ENCODE results near the gene ATG4B. TPM values are rescaled to one million over a fixed set of nuclear protein-coding genes. Genes with fewer than 3 reads are reported as not detected.

Gene ATG4B
- total and polyA plus RNA-seq, 7 experiments from 2014 or later: 49.7 to 131 (median 91.5) TPM

DNA sequence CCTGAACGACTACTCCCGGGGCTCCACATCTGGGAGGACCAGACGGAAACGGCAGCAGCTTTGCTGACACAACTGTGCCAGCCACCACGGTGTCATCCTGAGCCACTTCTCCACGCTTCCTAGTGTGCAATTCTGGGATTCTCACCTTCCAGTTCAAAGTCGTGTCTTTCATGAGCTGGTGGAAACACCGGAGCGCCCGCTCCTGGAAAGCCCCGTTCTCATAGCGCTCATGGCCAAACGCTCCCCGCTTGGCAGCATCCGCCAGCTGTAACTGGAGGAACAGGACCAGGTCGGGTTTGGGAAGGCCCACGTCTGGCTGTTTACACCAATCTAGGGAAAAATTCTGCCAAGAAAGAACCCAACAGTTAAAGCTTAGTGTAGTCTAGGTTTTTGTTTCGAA, 40.8 kb downstream of the ATG4B start:
- H3K9me3 Mint-ChIP-seq: peaks cover 0 to 1% (median 0%) of the 10 kb centered on the region in 11 donors
- DNase-seq: no peak
- no peak overlapping the region for H3K27ac Mint-ChIP-seq
- no peaks in the 10 kb centered on the region for H3K4me1 ChIP-seq (ENCODE audit: control insufficient read depth in 2 of 2, insufficient read depth in 2 of 2, low read length in 2 of 2)
- no peak overlapping the region for H3K4me3 Mint-ChIP-seq
- no peaks in the 10 kb centered on the region for H3K27me3 ChIP-seq (ENCODE audit: control insufficient read depth in 2 of 2, insufficient read depth in 2 of 2, low read length in 2 of 2)
- intact Hi-C loops (cut with micrococcal nuclease): no loop called here
- peaks cover 0 to 9% (median 2%) of the 10 kb centered on the region in 7 donors for H3K4me1 Mint-ChIP-seq
- no peak overlapping the region for H3K27ac ChIP-seq (ENCODE audit: low read depth, low read length)
- ChIA-PET CTCF (no interaction called here), POLR2A (no interaction called here)
- no peaks in the 10 kb centered on the region for H3K27me3 Mint-ChIP-seq
- no peak for ATAC-seq
- H3K9me3 ChIP-seq (ENCODE audit: control insufficient read depth in 2 of 3, low read length in 3 of 3): no peaks in the 10 kb centered on the region
- peaks cover 0 to 68% (median 3%) of the 10 kb centered on the region in 3 experiments for H3K36me3 ChIP-seq (ENCODE audit: control insufficient read depth in 2 of 3, insufficient read depth in 3 of 3, low read length in 3 of 3)
- H3K4me3 ChIP-seq (ENCODE audit: low read length): no peak overlapping the region
- H3K36me3 Mint-ChIP-seq: peaks cover 0 to 14% (median 9%) of the 10 kb centered on the region in 5 donors

DNA sequence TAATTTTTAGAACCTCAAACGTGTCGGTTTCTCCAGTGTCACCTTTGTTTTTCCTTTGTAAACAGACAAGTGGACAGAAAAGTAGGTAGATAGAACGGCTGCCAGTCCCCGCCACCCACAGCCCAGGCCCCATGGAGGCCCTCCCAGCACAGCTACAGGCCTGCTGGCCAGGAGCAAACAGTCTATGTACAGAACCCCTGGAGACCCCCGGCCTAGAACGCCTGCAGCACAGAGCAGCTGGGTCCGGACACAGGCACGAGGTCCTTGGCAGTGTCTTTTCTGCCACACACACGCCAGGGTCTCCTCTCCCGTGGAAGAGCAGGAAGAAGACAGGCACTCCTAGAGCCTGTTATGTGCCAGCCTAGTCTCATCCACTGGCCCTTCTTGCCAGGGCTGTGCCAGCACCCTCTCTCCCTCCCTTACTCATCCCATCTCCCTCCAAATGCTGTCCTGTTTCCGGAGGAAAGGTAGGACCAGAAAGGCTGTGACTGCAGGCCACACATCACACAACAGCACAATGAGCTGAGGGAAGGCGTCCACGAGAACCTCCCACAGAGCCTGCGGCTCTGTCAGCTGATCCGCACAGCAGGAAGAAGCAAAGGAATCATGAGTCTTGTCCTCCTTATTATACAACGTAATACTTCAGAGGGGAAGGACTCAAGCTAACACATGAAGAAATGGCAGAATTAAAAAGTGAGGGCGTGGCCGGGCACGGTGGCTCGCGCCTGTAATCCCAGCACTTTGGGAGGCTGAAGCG, 41.5 kb downstream of the ATG4B start:
- H3K9me3 ChIP-seq (ENCODE audit: control insufficient read depth in 2 of 3, low read length in 3 of 3): no peaks in the 10 kb centered on the region
- no peaks in the 10 kb centered on the region for H3K27me3 ChIP-seq (ENCODE audit: control insufficient read depth in 2 of 2, insufficient read depth in 2 of 2, low read length in 2 of 2)
- ChIA-PET CTCF (no interaction called here), POLR2A (no interaction called here)
- Mint-ChIP-seq H3K4me3 (no peak overlapping the region), H3K27me3 (no peaks in the 10 kb centered on the region), H3K4me1 (peaks cover 0 to 6% (median 0%) of the 10 kb centered on the region in 7 donors), H3K36me3 (peaks cover 0 to 14% (median 9%) of the 10 kb centered on the region in 5 donors), H3K27ac (peak overlapping the region in 2 of 9 donors; percentile 41), H3K9me3 (peaks cover 0 to 1% (median 0%) of the 10 kb centered on the region in 11 donors)
- no peak overlapping the region for H3K4me3 ChIP-seq (ENCODE audit: low read length)
- DNase-seq (no peak), ATAC-seq (no peak)
- H3K36me3 ChIP-seq (ENCODE audit: control insufficient read depth in 2 of 3, insufficient read depth in 3 of 3, low read length in 3 of 3): peaks cover 0 to 68% (median 3%) of the 10 kb centered on the region in 3 experiments
- no peaks in the 10 kb centered on the region for H3K4me1 ChIP-seq (ENCODE audit: control insufficient read depth in 2 of 2, insufficient read depth in 2 of 2, low read length in 2 of 2)
- no peak overlapping the region for H3K27ac ChIP-seq (ENCODE audit: low read depth, low read length)
- intact Hi-C loops (cut with micrococcal nuclease): no loop called here

DNA sequence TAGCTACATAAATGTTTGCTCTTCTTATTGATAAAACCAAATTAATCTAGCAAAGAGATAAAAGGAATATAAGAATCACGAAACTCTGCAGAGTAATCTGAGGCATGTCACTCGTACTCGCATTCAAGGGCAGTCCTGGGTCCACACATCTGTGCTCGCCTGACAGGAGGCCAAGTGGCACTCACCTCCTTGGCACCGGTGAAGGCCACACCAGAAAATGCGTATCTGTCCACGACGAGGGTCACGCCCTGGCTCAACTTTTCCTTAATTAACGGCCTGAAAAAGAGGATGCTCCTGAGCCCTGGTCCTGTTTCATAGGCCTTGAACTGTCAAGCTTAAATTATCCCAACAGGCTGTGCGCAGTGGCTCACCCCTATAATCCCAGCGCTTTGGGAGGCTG, 42.6 kb downstream of the ATG4B start:
- Mint-ChIP-seq H3K36me3 (peaks cover 0 to 17% (median 9%) of the 10 kb centered on the region in 5 donors), H3K27me3 (no peaks in the 10 kb centered on the region), H3K9me3 (peaks cover 0 to 3% (median 0%) of the 10 kb centered on the region in 11 donors), H3K4me1 (peaks cover 0 to 11% (median 7%) of the 10 kb centered on the region in 7 donors), H3K4me3 (no peak overlapping the region), H3K27ac (no peak overlapping the region)
- ATAC-seq: no peak
- ChIA-PET CTCF (no interaction called here), POLR2A (interaction anchor here (0.6 kb wide), 1 partner anchor 168 kb away, joined by 3 read pairs; no protein-coding TSS in a partner anchor)
- intact Hi-C loops (cut with micrococcal nuclease): no loop called here
- DNase-seq: no peak
- H3K4me1 ChIP-seq (ENCODE audit: control insufficient read depth in 2 of 2, insufficient read depth in 2 of 2, low read length in 2 of 2): no peaks in the 10 kb centered on the region
- no peaks in the 10 kb centered on the region for H3K27me3 ChIP-seq (ENCODE audit: control insufficient read depth in 2 of 2, insufficient read depth in 2 of 2, low read length in 2 of 2)
- H3K27ac ChIP-seq (ENCODE audit: low read depth, low read length): no peak overlapping the region
- no peaks in the 10 kb centered on the region for H3K9me3 ChIP-seq (ENCODE audit: control insufficient read depth in 2 of 3, low read length in 3 of 3)
- H3K4me3 ChIP-seq (ENCODE audit: low read length): no peak overlapping the region
- H3K36me3 ChIP-seq (ENCODE audit: control insufficient read depth in 2 of 3, insufficient read depth in 3 of 3, low read length in 3 of 3): peaks cover 0 to 58% (median 3%) of the 10 kb centered on the region in 3 experiments

DNA sequence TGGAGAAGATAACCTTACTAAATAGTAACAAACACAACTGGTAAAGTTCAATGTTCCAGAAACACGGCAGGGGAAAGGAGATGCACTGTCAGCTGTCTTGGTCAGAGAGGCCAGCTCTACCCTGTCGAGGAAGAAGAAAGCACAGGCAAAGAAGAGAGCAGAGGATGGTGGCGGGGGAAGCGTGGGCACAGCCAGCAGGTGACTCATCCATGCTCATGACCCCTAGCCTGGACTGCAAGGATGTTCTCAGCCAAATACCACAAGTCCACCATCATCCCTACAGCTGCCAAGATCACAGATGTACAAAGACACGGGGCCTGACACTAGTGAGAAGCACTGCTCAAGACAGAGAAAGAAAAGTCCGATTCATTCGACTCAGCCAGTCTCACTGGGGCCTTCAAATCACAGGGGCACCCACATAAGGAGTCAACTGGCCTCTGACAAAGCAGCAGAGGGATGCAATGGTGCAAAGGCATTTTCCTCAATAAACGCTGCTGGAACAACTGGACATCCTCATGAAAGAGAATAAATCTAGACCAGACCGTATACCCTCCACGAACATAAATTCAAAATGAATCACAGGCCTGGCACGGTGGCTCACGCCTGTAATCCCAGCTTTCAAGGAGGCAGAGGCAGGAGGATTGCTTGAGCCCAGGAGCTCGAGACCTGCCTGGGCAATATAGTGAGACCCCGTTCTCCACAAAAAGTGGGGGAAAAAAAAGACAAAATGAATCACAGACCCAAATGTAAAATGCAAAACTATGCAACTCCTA, 43.5 kb downstream of the ATG4B start:
- Mint-ChIP-seq H3K27ac (peak overlapping the region in 1 of 9 donors; percentile 62), H3K4me3 (peak overlapping the region in 1 of 10 donors; percentile 12), H3K9me3 (peaks cover 0 to 2% (median 0%) of the 10 kb centered on the region in 11 donors), H3K4me1 (peaks cover 0 to 19% (median 14%) of the 10 kb centered on the region in 7 donors), H3K36me3 (peaks cover 0 to 17% (median 9%) of the 10 kb centered on the region in 5 donors), H3K27me3 (no peaks in the 10 kb centered on the region)
- intact Hi-C loops (cut with micrococcal nuclease): no loop called here
- Histone ChIP-seq H3K27ac (ENCODE audit: low read depth, low read length) (no peak overlapping the region), H3K4me3 (ENCODE audit: low read length) (no peak overlapping the region), H3K36me3 (ENCODE audit: control insufficient read depth in 2 of 3, insufficient read depth in 3 of 3, low read length in 3 of 3) (peaks cover 0 to 52% (median 3%) of the 10 kb centered on the region in 3 experiments), H3K27me3 (ENCODE audit: control insufficient read depth in 2 of 2, insufficient read depth in 2 of 2, low read length in 2 of 2) (no peaks in the 10 kb centered on the region), H3K4me1 (ENCODE audit: control insufficient read depth in 2 of 2, insufficient read depth in 2 of 2, low read length in 2 of 2) (peaks cover 0 to 5% of the 10 kb centered on the region in 2 donors), H3K9me3 (ENCODE audit: control insufficient read depth in 2 of 3, low read length in 3 of 3) (no peaks in the 10 kb centered on the region)
- POLR2A ChIA-PET: no interaction called here
- CTCF ChIA-PET: interaction anchor here (0.6 kb wide), 1 partner anchor 102 kb away, joined by 3 read pairs; no protein-coding TSS in a partner anchor
- ATAC-seq: no peak
- no peak for DNase-seq

DNA sequence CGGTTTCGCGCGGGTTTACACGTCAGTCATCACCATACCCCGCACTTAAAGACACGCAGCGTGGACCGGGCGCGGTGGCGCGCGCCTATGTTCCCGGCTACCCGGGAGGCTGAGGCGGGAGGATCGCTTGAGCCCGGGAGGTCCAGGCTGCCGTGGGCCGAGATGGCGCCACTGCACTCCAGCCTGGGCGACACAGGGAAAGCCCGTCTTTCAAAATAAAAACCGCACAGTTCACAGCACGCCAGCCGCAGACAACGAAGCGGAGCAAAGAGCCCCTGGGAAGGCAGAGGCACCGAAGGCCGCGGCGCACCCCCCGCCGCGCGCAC, 48.8 kb downstream of the ATG4B start:
- H3K36me3 Mint-ChIP-seq: peaks cover 0 to 16% (median 6%) of the 10 kb centered on the region in 5 donors
- Histone ChIP-seq H3K9me3 (ENCODE audit: control insufficient read depth in 2 of 3, low read length in 3 of 3) (no peaks in the 10 kb centered on the region), H3K36me3 (ENCODE audit: control insufficient read depth in 2 of 3, insufficient read depth in 3 of 3, low read length in 3 of 3) (peaks cover 0 to 30% (median 0%) of the 10 kb centered on the region in 3 experiments), H3K4me1 (ENCODE audit: control insufficient read depth in 2 of 2, insufficient read depth in 2 of 2, low read length in 2 of 2) (peaks cover 8 to 18% of the 10 kb centered on the region in 2 donors), H3K4me3 (ENCODE audit: low read length) (peak overlapping the region; percentile 83), H3K27ac (ENCODE audit: low read depth, low read length) (peak overlapping the region; percentile 81), H3K27me3 (ENCODE audit: control insufficient read depth in 2 of 2, insufficient read depth in 2 of 2, low read length in 2 of 2) (no peaks in the 10 kb centered on the region)
- H3K27me3 Mint-ChIP-seq: no peaks in the 10 kb centered on the region
- peaks cover 4 to 40% (median 31%) of the 10 kb centered on the region in 7 donors for H3K4me1 Mint-ChIP-seq
- H3K4me3 Mint-ChIP-seq: peak overlapping the region; percentile 84 to 98 (median 92)
- H3K27ac Mint-ChIP-seq: peak overlapping the region; percentile 36 to 88 (median 78)
- ChIA-PET POLR2A (interaction anchor here (0.6 to 3.9 kb wide), 10 partner anchors 9 to 372 kb away, joined by 3 to 86 read pairs (median 4); partner anchors contain the start of genes D2HGDH, HDLBP, ING5 and SEPTIN2), CTCF (interaction anchor here (1.0 to 1.4 kb wide), 2 partner anchors 12 to 16 kb away, joined by 3 to 12 read pairs; partner anchors contain the start of gene ING5)
- H3K9me3 Mint-ChIP-seq: peaks cover 0 to 3% (median 0%) of the 10 kb centered on the region in 11 donors
- intact Hi-C loops (cut with micrococcal nuclease): loop anchor here (1.0 to 5.0 kb wide), 13 partner anchors 15 to 1119 kb away; partner anchors contain the start of genes ATG4B (in 2 of the 2), CAPN10 (in 2 of the 2), D2HGDH (in 2 of the 2) and HDLBP (in 2 of the 2)
- no peak for ATAC-seq
- DNase-seq: peak in 1 of 9 donors; percentile 33

All from naive thymus-derived CD4-positive, alpha-beta T cell (primary cell).